ENCODE measurements around the gene MIA2. TPM values are rescaled to one million over a fixed set of nuclear protein-coding genes. Genes with fewer than 3 reads are reported as not detected.

The MIA2 gene
- total and polyA plus RNA-seq, 8 donors = 24.7 to 47.4 (median 34.4) TPM

DNA sequence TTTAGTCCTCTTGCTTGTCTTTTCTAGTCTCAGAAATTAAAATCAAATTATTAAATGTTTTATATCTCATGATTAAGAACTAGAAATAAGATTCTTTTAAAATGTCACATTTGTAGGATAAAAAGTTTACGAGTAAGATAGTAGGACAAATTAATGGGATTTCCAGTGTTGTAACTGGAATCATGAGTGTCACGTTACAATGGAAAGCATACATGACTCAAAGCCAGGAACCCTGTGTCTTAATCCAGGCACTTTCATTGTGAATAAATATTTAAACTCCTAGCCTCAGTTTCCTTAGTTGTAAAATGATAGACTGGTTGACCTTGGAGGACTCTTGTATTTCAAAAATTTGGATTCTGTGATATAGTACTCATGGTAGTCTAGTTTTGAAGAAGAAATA, 84.9 kb downstream of the MIA2 start:
- no peaks in the 10 kb centered on the region for H3K4me1 ChIP-seq
- TF ChIP-seq, protein P1, sequence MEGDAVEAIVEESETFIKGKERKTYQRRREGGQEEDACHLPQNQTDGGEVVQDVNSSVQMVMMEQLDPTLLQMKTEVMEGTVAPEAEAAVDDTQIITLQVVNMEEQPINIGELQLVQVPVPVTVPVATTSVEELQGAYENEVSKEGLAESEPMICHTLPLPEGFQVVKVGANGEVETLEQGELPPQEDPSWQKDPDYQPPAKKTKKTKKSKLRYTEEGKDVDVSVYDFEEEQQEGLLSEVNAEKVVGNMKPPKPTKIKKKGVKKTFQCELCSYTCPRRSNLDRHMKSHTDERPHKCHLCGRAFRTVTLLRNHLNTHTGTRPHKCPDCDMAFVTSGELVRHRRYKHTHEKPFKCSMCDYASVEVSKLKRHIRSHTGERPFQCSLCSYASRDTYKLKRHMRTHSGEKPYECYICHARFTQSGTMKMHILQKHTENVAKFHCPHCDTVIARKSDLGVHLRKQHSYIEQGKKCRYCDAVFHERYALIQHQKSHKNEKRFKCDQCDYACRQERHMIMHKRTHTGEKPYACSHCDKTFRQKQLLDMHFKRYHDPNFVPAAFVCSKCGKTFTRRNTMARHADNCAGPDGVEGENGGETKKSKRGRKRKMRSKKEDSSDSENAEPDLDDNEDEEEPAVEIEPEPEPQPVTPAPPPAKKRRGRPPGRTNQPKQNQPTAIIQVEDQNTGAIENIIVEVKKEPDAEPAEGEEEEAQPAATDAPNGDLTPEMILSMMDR (IDR thresholded peaks at IDR 0.05) = no peak
- no peaks in the 10 kb centered on the region for H3K9me3 ChIP-seq
- no peaks in the 10 kb centered on the region for H3K27me3 ChIP-seq
- DNase-seq = no peak
- ATAC-seq = no peak
- intact Hi-C loops (cut with DNase I) = no loop called here
- no peak for FAIRE-seq
- no peak overlapping the region for H3K27ac ChIP-seq
- H3K36me3 ChIP-seq = peaks cover 0 to 15% (median 0%) of the 10 kb centered on the region in 3 donors
- WGBS, 2 donors = 81 to 82% methylated on average over 2 of the region's 2 CpGs
- no peak overlapping the region for H3K4me3 ChIP-seq

DNA sequence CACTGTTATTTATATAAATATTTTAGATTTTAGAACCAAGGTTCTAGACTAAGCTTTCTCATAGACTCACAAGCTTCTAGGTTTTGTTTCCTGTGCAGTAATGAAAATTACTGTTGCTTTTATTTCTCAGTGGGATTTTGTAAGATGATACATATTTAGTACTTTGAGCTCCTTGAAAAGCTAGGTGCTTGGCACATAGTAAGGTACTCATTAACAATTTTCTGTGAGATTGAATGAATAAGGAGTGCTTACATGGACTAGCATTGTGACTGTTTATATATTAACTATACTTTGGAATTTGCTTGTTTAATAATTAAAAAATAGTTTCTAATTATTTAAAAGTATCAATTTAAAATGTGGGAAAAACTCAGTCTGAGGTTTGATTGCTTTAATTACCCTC, 85.7 kb downstream of the MIA2 start:
- Histone ChIP-seq H3K36me3 (peaks cover 0 to 15% (median 0%) of the 10 kb centered on the region in 3 donors), H3K4me1 (no peaks in the 10 kb centered on the region), H3K27ac (no peak overlapping the region), H3K9me3 (no peaks in the 10 kb centered on the region), H3K27me3 (no peaks in the 10 kb centered on the region), H3K4me3 (no peak overlapping the region)
- no peak for FAIRE-seq
- no peak for ATAC-seq
- TF ChIP-seq, protein P1 (IDR thresholded peaks at IDR 0.05) = no peak
- no peak for DNase-seq
- intact Hi-C loops (cut with DNase I) = no loop called here

DNA sequence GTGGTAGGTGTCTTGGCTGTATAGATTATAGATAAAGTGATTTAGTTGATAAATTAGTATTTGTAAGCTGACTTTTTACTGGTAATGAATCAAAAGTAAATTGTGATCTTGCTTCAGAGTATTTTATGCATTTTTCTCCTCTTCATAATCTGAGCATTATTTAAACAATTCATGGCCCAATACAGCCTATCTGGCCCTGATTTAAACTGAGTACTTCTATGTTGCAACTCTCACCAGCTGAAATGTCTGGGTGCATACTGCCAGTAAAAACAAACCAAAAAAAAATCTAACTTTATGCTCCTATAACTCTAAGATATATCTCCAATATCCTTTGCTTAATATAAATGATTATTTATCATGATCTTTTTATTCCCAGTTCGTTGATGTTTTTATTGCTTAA, 86.6 kb downstream of the MIA2 start:
- Histone ChIP-seq H3K4me3 (no peak overlapping the region), H3K9me3 (no peaks in the 10 kb centered on the region), H3K4me1 (no peaks in the 10 kb centered on the region), H3K27me3 (no peaks in the 10 kb centered on the region), H3K27ac (no peak overlapping the region), H3K36me3 (peaks cover 0 to 15% (median 0%) of the 10 kb centered on the region in 3 donors)
- intact Hi-C loops (cut with DNase I) = no loop called here
- TF ChIP-seq, protein P1 (IDR thresholded peaks at IDR 0.05) = no peak
- DNase-seq (no peak), ATAC-seq (no peak), FAIRE-seq (no peak)
- 90 to 98% methylated on average over 1 of the region's 1 CpG for WGBS, 2 donors

DNA sequence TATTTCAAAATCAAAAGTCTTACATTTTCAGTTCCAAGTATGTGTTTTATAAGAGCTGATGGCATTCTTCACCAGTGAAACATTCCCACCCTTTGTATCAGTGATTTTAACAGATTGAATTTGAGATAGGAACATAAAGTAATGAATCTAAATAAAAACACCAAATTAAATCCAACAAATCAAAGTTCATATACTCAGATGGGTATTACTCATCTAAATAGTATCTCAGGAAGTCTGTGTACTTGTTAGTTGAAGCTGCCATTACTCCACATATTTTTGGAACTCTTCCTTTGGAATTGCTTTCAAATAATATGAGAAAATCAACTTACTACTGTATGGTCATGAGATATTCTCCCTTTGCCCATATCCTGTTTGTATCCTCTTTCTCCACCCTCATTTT, 89.1 kb downstream of the MIA2 start:
- no peaks in the 10 kb centered on the region for H3K9me3 ChIP-seq
- no peak for DNase-seq
- no peak overlapping the region for H3K4me3 ChIP-seq
- TF ChIP-seq, protein P1 (IDR thresholded peaks at IDR 0.05) = no peak
- peaks cover 0 to 28% (median 4%) of the 10 kb centered on the region in 3 donors for H3K36me3 ChIP-seq
- no peak overlapping the region for H3K27ac ChIP-seq
- no peaks in the 10 kb centered on the region for H3K4me1 ChIP-seq
- intact Hi-C loops (cut with DNase I) = no loop called here
- ATAC-seq = no peak
- no peak for FAIRE-seq
- H3K27me3 ChIP-seq = no peaks in the 10 kb centered on the region

DNA sequence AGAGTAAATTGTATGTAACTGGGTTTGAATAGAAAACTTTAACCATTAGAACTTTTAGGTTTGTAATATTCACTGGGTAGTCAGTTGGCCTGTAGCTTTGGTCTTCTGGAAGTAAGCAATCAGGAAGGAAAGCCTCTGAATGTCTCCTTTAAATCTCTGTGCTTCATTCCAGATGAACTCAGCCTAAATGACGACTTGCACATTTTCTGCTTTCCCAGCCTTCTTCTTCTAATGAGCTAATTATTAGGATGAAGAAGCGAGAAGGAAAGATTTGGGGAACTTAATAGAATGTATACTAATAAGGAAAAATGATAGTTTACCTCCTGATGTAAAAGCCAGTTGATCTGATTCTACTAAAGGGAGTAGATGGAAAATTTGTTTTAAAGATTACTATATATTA, 90.4 kb downstream of the MIA2 start:
- FAIRE-seq (no peak), DNase-seq (no peak), ATAC-seq (no peak)
- H3K36me3 ChIP-seq = peaks cover 0 to 35% (median 6%) of the 10 kb centered on the region in 3 donors
- H3K4me1 ChIP-seq = no peaks in the 10 kb centered on the region
- no peak overlapping the region for H3K4me3 ChIP-seq
- H3K27ac ChIP-seq = no peak overlapping the region
- H3K9me3 ChIP-seq = no peaks in the 10 kb centered on the region
- H3K27me3 ChIP-seq = no peaks in the 10 kb centered on the region
- TF ChIP-seq, protein P1 (IDR thresholded peaks at IDR 0.05) = no peak
- intact Hi-C loops (cut with DNase I) = no loop called here
- WGBS, 2 donors = 81 to 86% methylated on average over 2 of the region's 2 CpGs
